Measurements from ENCODE around the gene CENPC.

CENPC gene

GRCh38 chr4:67475155-67475554 lies 70.1 kb downstream of the CENPC start:
- no peak for DNase-seq (ENCODE audit: low read depth)
- TF ChIP-seq, protein P1, sequence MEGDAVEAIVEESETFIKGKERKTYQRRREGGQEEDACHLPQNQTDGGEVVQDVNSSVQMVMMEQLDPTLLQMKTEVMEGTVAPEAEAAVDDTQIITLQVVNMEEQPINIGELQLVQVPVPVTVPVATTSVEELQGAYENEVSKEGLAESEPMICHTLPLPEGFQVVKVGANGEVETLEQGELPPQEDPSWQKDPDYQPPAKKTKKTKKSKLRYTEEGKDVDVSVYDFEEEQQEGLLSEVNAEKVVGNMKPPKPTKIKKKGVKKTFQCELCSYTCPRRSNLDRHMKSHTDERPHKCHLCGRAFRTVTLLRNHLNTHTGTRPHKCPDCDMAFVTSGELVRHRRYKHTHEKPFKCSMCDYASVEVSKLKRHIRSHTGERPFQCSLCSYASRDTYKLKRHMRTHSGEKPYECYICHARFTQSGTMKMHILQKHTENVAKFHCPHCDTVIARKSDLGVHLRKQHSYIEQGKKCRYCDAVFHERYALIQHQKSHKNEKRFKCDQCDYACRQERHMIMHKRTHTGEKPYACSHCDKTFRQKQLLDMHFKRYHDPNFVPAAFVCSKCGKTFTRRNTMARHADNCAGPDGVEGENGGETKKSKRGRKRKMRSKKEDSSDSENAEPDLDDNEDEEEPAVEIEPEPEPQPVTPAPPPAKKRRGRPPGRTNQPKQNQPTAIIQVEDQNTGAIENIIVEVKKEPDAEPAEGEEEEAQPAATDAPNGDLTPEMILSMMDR (IDR thresholded peaks at IDR 0.05; ENCODE audit: low read depth, low read length), result no peak
- TF ChIP-seq MAX (IDR thresholded peaks at IDR 0.05; ENCODE audit: low read depth, low read length), result no peak
- no peak for TF ChIP-seq POLR2A (IDR thresholded peaks at IDR 0.05; ENCODE audit: extremely low read depth, insufficient read length)
- TF ChIP-seq MYC (IDR thresholded peaks at IDR 0.05; ENCODE audit: low read depth, low read length), result no peak
- H3K4me3 ChIP-seq (ENCODE audit: low read depth, low read length), result no peak overlapping the region

DNA sequence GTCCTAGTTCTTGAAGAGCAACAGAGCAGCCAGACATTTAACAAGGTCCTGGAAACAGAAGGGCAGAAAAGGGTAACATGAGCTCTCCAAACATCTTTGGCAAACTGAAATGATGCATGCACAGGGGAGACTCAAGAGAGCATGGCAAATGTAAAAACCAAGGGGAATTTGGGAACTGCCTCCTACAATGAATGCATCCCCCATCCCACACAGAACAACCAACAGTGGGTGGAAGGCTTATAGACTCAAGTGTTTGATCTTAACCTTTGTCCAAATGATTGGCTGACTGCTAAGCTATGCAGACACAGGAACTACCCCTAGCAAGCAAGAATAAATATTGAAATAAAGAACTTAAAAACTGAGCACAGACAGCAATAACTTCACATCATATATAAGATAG lies 74.4 kb downstream of the CENPC start:
- DNase-seq (ENCODE audit: low read depth), result no peak
- H3K4me3 ChIP-seq (ENCODE audit: low read depth, low read length), result no peak overlapping the region
- TF ChIP-seq MYC (IDR thresholded peaks at IDR 0.05; ENCODE audit: low read depth, low read length) (no peak), POLR2A (IDR thresholded peaks at IDR 0.05; ENCODE audit: extremely low read depth, insufficient read length) (no peak)
- TF ChIP-seq, protein P1 (IDR thresholded peaks at IDR 0.05; ENCODE audit: low read depth, low read length), result no peak

DNA sequence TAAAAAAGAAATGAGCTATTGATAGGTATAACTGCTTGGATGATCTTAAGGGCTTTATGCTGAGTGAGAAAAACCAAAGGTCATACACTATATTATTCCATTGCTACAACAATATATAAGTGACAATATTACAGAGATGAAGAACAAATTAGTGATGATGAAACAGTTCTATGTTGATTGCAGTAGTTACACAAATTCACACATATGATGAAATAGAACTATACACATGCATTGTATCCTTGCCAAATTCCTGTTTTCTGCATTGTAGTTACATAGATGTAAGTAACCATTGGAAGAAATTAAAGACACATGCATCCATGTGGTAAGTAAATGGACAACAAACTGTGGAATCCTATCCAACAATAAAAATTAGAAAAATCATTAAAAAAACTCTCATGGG lies 76.5 kb downstream of the CENPC start:
- TF ChIP-seq MAX (IDR thresholded peaks at IDR 0.05; ENCODE audit: low read depth, low read length) (no peak), POLR2A (IDR thresholded peaks at IDR 0.05; ENCODE audit: extremely low read depth, insufficient read length) (no peak), MYC (IDR thresholded peaks at IDR 0.05; ENCODE audit: low read depth, low read length) (no peak)
- TF ChIP-seq, protein P1 (IDR thresholded peaks at IDR 0.05; ENCODE audit: low read depth, low read length), result no peak
- H3K4me3 ChIP-seq (ENCODE audit: low read depth, low read length), result no peak overlapping the region
- DNase-seq (ENCODE audit: low read depth), result no peak

DNA sequence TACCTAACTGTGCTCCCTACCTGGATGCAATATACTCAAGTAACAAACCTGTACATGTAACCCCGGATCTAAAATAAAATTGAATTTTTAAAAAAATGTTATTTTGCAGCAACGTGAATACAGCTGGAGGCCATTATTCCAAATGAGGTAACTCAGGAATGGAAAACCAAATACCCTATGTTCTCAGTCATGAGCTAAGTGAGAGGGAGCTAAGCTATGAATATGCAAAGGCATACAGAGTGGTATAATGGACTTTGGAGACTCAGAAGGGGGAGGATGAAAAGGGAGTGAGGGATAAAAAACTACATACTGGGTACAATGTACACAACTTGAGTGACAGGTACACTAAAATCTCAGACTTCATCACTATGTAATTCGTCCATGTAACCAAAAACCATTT lies 78.6 kb downstream of the CENPC start:
- TF ChIP-seq MYC (IDR thresholded peaks at IDR 0.05; ENCODE audit: low read depth, low read length) (no peak), MAX (IDR thresholded peaks at IDR 0.05; ENCODE audit: low read depth, low read length) (no peak), POLR2A (IDR thresholded peaks at IDR 0.05; ENCODE audit: extremely low read depth, insufficient read length) (no peak)
- TF ChIP-seq, protein P1 (IDR thresholded peaks at IDR 0.05; ENCODE audit: low read depth, low read length), result no peak
- DNase-seq (ENCODE audit: low read depth), result no peak
- H3K4me3 ChIP-seq (ENCODE audit: low read depth, low read length), result no peak overlapping the region

GRCh38 chr4:67465763-67466052 lies 79.6 kb downstream of the CENPC start:
- no peak overlapping the region for H3K4me3 ChIP-seq (ENCODE audit: low read depth, low read length)
- no peak for DNase-seq (ENCODE audit: low read depth)
- TF ChIP-seq, protein P1 (IDR thresholded peaks at IDR 0.05; ENCODE audit: low read depth, low read length), result no peak
- TF ChIP-seq POLR2A (IDR thresholded peaks at IDR 0.05; ENCODE audit: extremely low read depth, insufficient read length) (no peak), MAX (IDR thresholded peaks at IDR 0.05; ENCODE audit: low read depth, low read length) (no peak), MYC (IDR thresholded peaks at IDR 0.05; ENCODE audit: low read depth, low read length) (no peak)

DNA sequence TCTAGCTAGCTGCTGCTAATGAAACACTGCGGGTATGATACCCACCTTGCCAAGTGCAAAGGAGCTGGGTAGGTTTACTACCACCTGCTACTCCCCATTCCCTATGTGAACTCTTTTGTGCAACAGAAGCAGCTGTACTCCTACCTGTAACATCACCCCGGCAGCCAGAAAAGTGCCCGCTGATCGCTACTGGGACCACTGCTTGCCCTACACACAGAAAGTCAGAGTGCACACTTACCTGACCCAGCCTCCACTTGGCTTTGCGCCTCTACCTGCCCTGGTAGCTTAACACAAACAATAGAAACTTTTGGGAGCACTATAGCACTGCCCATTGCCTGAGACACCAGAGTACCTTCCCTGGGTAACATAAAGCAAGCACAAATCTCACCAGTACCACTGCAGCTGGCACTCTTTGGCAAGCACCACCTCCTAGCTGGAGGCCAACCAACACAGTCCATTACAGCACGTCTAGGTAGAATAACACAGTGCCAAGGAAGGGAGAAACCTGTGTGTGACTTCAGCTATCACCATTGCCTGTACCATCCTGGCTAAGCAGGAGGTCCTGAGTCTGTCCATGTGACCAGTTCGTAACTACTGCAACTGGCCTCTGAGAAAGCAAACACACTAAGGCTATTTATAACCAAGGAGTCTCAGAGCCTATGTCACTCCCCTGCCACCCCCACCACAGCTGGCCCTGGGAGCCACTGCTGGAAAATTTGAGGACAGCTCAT lies 80.1 kb downstream of the CENPC start:
- TF ChIP-seq MAX (IDR thresholded peaks at IDR 0.05; ENCODE audit: low read depth, low read length) (no peak), POLR2A (IDR thresholded peaks at IDR 0.05; ENCODE audit: extremely low read depth, insufficient read length) (no peak), MYC (IDR thresholded peaks at IDR 0.05; ENCODE audit: low read depth, low read length) (no peak)
- TF ChIP-seq, protein P1 (IDR thresholded peaks at IDR 0.05; ENCODE audit: low read depth, low read length), result no peak
- no peak for DNase-seq (ENCODE audit: low read depth)
- no peak overlapping the region for H3K4me3 ChIP-seq (ENCODE audit: low read depth, low read length)

Measured in NB4 (cell line).